HG03432 (cell line): ENCODE measurements around the gene VCPKMT.
A peak's percentile ranks its signal among the peaks of the same experiment; 100 is the strongest.

Experiments used
- ATAC-seq: cut with Tn5 transposase; IDR thresholded peaks from one replicate; pipeline ENCODE4 v1.9.1; 2021; ENCODE audit warnings: mild to moderate bottlenecking, moderate library complexity; ENCODE audit not compliant: unreplicated experiment

VCPKMT gene

DNA sequence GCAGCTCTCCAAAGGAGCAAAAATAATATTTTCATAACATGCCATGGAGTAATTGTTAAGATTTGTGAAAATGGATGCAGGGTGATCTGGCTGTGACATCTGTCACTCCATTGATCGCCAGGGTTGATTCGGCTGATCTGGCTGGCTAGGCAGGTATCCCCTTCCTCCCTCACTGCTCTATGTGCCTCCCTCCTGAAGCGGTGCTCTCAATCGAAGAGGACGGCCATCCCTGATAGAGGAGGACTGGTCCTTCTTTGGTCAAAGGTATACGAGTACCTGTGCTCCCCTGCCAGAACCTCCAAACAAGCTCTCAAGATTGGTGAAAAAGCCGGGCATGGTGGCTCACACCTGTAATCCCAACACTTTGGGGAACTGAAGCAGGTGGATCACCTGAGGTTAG is 47.9 kb downstream of the VCPKMT start:
- ATAC-seq: no peak

DNA sequence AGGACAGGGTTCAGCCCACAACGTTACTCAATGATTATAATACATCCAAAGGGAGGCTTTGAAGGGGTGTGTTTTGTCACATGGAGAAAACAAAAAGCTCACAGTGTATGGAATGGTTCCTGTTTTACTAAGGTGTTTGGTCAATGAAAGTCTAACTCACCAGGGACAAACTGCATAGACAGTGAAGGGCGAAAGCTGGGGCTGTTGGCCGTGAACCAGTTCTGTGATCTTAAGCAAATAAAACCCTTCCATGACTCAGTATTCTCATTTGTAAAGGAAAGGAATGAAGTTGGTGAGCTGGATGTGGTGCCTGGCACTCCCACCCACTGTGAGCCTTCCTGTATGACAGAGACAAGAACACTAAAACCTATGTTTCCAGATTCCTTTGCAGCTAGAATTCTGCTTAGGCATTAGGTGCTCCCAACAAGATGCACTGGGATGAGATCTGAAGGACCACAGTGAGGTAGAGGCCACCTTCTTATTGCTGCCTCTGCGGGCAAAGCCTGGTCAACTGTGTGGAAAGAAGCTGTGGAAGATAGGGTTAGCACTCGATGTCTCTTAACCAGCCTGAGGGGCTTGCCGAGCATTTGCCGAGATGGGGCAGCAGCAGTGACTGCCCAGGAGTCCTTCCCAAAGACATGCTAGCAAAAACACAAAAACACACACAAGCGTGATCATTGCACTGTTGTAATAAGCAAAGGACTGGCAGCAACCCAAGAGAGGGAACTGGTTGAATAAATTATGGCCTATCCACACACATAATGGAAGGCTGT is 48.5 kb downstream of the VCPKMT start:
- no peak for ATAC-seq

DNA sequence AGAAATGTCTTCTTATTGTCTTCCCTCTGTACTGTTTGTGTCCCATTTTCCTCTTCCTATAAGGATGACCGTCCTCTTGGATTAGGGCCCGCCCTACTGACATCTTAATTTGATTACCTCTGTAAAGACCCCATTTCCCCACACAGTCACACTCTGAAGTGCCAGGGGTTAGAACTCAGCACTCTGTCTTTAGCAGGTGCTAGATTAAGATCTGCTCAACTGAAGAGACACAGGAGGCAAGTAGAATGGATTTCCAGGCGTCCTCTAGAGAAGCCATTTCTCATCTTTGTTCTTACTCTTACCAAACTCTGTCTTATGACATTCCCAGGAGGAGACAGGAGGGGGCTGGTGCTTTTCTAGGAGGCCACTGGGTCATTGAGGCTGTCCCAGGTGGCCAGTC is 50.8 kb downstream of the VCPKMT start:
- no peak for ATAC-seq

DNA sequence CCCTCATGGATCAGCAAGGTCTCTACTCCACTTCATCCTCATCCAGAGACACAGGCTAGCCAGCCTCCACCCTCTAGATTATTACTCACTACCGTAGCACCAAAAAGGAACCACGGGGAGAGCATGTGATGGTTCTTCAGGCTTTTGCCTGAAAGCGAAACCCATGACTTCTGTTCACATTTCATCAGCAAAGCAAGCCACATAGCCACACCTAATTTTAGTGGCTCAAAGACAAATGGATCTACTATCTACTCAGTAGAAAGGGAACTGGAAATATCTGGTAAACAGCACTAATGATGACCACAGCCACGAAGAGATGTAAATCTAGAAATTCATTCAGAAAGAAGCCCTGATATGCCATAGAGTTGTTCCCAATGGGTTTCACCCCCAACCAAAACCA is 51.4 kb downstream of the VCPKMT start:
- peak; percentile 67 for ATAC-seq

DNA sequence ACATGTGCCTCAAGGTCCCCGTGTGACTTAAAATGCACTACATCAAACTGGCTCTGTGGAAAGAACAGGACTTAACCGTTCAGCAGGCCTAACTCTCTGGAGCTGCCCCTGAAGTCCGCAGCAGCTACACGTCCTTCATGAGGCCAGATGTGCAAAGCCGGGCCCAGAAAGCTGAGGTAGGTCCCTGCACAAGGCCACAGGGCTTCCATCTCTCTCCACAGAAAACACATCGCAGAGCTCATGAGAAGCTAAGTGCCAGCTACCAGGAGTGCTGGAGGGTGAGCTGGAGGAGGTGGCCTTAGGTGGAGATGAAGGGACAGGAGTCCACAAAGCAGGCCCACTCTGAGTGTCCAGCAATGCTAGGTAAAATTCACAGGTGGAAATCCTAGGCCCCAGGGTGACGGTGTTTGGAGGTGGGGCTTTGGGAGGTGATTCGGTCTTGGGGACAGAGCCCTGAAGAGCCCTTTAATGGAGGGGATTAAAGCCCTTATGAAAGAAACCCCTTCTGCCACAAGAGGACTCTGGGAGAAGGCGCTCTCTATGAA is 52.4 kb downstream of the VCPKMT start:
- ATAC-seq: no peak

DNA sequence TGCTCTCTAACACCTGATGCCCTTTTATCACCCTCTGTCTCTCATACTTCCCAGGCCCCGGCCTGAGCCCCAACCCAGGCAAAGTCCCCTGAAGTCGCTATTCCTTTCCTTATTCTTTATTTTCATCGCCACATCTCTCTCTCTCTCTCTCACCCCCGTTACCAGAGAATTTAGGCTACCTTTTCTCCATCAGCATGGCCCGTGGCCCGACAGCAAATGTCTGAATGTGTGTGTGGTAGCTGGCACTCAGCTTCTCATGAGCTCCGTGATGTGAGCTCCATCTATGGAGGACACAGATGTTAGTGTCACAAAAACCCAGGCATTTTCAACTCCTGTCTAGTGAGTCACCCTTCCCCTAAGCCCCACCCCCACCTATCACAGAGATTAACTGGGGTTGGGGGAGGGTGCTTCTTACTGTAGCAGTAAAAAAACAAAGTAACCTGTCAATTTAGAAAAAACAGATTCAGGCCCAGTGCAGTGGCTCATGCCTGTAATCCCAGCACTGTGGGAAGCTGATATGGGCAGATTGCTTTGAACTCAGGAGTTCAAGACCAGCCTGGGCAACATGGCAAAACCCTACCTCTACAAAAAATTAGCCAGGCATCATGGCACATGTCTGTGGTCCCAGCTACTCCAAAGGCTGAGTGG is 53.8 kb downstream of the VCPKMT start:
- ATAC-seq: peak; percentile 31

DNA sequence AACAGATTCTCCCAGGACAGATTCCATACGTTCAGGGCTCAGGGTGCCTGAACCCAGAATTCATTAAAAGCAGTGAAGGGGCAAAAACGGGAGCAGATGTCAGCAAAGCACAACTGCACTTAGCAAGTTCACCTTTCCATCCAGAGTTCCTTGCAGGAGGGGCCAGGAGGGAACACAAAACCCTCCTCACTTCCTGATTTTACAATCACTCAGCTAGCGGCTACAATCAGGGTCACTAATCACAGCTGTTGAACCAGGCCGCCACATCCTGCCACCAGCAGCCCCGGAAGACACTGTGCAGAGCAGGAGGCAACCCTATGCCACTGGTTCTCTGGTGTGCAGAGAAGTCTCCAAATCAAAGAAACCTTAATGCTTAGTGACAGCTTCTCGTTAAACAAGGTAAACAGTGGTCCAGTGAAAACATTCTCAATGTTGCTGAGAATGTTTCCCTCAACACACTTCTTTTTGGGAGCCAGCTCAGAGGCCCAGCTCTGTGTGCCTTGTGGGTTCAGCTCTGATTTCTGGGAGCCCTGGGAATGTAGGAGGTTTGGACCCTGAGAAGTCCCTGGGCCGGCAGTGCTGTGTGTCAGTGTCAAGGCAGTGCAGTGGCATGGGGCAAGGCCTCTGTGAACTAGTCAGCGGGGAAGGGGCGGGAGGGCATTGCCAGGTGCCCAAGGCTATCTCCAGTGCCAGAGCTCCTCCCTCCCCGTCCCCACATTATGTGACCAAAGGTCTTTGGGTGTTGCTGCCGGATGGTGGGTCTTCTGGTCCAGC is 54.5 kb downstream of the VCPKMT start:
- peak; percentile 59 for ATAC-seq

DNA sequence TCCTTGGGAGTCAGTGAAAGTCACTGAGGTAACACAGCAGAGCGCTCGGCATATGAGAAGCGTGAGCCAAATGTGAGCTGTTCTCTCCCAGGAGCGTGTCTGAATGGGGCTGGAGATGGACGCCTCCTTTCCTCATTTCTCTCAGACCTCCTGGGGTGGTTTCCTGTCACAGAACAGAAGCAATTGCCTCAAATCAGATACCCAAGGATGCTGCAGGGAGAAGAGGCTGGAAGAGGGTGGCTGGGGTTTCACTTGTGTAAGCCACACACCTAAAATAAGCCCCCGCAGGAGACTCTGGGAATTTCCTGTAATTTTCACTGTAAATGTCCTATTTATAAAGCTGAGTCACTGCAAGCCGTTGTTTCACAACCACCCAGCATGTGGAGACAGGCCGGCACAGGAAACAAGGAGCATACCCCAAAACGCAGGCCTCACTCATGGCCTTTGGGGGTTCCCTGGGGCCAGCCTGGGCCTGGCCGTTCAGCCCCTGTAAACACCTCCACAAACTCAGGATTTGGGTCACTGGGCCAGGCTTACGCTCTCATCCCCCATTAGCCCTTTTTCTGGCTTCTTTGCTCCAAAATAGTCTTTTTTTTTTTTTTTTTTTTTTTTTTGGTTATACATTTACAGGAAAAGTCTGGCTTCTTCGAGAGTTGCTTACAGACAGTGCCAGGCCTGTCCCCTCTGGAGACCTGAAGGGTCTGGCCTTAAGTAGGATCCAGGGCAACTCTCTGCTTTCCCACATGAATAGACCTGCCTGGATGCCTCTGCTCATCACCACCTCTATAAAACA is 55.3 kb downstream of the VCPKMT start:
- peak; percentile 33 for ATAC-seq

DNA sequence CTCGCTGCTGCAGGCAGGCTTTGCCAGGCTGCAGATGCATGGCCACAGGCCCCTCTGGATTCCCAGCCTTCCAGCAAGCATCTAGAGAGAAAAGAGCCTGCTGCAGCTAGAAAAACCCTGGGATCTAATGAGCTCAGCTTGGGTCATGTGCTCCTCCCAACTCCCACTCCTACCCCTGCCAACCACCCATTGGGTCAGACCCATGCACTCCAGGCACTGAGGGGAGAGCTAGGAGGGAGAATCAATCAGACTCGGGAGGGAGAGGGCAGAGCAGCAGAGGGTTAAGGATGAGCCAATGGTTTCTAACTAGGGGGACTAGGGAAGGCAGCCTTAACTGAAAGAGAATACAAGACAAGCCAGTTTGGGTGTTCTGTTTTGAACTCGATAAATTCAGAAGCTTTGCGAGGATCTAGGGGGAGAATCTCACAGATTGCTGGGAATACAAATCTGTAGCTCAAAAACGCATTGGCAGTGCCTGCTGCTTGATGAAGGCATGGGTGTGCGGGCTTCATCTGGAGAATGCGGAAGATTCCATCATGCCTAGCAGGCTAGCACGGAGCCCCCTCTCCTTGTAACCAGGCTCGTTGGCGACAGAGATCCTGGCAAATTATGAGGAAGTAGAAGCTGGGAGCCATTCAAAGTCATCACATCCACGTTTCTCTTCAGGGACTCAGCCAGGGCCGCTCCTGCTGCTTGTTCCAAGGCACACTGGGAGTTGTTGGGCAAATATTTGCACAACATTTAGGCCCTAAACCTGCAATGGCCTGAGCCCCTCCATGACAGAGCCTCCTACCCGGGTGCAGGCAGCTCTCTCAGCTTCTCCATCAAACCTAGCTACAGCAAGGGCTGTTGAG is 56.4 kb downstream of the VCPKMT start:
- no peak for ATAC-seq
